ENCODE data around the gene HINT1. TPM values are rescaled to one million over a fixed set of nuclear protein-coding genes. Genes with fewer than 3 reads are reported as not detected.
"Not testable (repeated sequence)": the region's sequence is repeated elsewhere in the genome, so short reads cannot be mapped to it uniquely, and the experiment has no call there.

Gene HINT1
- total RNA-seq, 1 donor from 2014 or later, result 200 TPM

DNA sequence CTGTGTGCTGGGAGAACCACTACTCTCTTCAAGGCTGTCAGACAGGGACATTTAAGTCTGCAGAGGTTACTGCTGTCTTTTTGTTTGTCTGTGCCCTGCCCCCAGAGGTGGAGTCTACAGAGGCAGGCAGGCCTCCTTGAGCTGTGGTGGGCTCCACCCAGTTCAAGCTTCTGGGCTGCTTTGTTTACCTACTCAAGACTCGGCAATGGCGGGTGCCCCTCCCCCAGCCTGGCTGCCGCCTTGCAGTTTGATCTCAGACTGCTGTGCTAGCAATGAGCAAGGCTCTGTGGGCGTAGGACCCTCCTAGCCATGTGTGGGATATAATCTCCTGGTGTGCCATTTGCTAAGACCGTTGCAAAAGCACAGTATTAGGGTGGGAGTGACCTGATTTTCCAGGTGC is 26.6 kb downstream of the HINT1 start:
- intact Hi-C loops (cut with DNase I); ATAC-seq; DNase-seq (ENCODE audit: missing footprints): not testable (repeated sequence)

DNA sequence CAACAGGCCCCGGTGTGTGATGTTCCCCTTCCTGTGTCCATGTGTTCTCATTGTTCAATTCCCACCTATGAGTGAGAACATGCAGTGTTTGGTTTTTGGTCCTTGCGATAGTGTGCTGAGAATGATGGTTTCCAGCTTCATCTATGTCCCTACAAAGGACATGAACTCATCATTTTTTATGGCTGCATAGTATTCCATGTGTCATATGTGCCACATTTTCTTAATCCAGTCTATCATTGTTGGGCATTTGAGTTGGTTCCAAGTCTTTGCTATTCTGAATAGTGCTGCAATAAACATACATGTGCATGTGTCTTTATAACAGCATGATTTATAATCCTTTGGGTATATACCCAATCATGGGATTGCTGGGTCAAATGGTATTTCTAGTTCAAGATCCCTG is 32.0 kb downstream of the HINT1 start:
- ATAC-seq; intact Hi-C loops (cut with DNase I); DNase-seq (ENCODE audit: missing footprints): not testable (repeated sequence)

DNA sequence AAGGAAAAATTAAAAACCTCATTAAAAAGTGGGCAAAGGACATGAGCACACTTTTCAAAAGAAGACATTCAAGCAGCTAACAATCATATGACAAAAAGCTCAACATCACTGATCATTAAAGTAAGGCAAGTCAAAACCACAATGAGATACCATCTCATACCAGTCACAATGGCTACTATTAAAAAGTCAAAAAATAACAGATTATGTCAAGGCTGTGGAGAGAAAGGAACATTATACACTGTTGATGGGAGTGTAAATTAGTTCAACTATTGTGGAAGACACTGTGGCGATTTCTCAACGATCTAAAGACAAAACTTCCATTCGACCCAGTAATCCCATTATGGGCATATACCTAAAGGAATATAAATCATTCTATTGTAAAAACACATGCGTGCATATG is 35.8 kb downstream of the HINT1 start:
- DNase-seq (ENCODE audit: missing footprints) (no peak), ATAC-seq (no peak)
- intact Hi-C loops (cut with DNase I), result no loop called here

DNA sequence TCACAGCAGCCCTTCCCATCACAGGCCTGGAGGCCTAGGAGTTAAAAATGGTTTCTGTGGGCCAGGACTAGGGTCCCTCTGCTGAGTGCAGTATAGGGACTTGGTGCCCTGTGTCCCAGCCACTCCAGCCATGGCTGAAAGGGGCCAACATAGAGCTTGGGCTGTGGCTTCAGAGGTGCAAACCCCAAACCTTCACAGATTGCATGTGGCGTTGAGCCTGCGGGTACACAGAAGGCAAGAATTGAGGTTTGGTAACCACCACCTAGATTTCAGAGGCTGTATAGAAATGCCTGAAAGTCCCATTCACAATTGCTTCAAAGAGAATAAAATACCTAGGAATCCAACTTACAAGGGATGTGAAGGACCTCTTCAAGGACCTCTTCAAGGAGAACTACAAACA is 37.8 kb downstream of the HINT1 start:
- intact Hi-C loops (cut with DNase I); ATAC-seq: not testable (repeated sequence)

DNA sequence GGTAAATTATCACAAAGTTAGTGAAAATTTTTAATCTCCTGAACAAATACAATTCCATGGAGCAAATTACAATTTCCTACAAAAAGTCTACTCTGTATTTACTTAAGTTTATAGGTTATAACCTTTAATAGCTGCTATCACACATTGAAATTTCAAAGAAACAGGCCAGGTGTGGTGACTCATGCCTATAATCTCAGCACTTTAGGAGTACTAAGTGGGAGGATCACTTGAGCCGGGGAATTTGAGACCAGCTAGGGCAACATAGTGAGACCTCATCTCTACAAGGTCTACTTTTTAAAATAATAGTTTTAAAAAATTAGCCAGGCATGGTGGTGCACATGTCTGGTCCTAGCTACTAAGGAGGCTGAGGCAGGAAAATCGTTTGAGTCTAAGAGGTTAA is 50.3 kb downstream of the HINT1 start:
- no peak for DNase-seq (ENCODE audit: missing footprints)
- intact Hi-C loops (cut with DNase I), result loop anchor here (5.0 kb wide), 2 partner anchors 242 to 1342 kb away; no protein-coding TSS in a partner anchor
- no peak for ATAC-seq

More for the DNA sequence above, 37.8 kb downstream of the HINT1 start:
- DNase-seq (ENCODE audit: missing footprints), result not testable (repeated sequence)

DNA sequence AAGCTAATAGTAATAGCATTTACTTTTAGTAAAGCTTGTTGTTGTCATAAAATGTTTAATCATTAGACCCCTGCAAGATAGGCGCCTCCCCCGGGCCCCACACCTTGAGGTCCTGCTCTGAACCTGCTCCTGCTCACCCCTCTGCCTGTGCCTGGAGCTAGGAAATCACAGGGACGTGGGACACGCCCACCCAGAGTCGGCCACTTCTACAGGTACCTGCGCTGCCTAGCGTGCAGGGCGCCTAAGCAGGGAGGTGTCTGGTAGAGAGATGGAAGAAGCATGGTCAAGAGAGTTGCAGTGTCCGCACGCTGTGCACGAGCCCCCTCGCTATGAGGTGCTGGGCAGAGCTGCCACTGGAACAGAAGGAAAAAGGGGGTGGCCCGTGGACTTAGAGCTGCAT is 52.6 kb downstream of the HINT1 start:
- intact Hi-C loops (cut with DNase I), result loop anchor here (5.0 kb wide), 2 partner anchors 240 to 1340 kb away; no protein-coding TSS in a partner anchor
- DNase-seq (ENCODE audit: missing footprints) (no peak), ATAC-seq (no peak)

DNA sequence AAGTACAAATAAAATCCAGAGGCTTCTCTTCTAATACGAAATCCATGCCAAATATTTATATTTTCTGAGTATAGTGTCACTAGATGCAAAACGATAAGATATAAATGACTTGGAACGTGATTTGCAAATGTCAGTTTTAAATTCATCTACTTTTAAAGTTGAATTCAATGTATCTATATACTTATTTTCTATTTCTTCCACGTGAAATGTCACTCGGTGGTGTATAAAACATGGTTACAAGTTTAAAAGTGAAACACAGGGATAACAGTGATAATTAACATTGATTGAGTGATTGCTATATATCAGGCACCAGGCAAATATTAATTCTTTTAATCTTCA is 54.8 kb downstream of the HINT1 start:
- ATAC-seq (no peak), DNase-seq (ENCODE audit: missing footprints) (no peak)
- intact Hi-C loops (cut with DNase I), result loop anchor here (5.0 kb wide), 2 partner anchors 238 to 1338 kb away; no protein-coding TSS in a partner anchor

DNA sequence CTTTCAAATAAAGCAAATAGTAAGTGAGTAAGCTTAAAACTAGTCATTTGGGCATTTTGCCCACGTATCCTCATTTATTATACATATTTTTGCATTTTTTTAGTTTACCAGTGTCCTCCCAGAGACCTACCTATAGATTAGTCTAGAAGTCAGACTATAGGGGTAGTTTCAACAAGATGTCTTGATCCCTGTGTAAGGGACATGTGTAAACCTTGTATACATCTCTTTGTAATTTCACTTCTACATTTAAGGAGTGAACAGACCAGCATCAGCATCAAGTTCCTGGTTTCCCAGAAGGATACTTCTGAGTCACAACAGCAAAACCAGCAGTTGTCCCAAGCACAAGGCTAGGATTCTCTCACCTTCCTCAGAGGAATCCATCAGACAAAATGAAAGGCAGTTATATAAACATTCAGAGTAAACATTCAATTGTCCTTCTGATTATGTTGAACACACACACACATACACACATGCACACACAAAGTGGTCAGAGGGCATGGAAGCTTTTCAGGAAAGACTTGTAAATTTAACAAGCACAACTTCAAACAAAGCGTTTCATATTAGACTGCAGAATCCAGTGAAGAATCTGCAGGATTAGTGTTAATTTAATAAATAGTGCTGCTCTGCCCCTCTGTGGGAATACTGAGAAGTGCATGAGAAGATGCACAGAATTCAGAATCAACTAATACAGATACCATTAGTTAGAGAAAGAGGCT is 55.4 kb downstream of the HINT1 start:
- DNase-seq (ENCODE audit: missing footprints), result no peak
- intact Hi-C loops (cut with DNase I), result loop anchor here (5.0 kb wide), 2 partner anchors 237 to 1337 kb away; no protein-coding TSS in a partner anchor
- ATAC-seq, result no peak

Other genes starting within 250 kb of the HINT1 start
- gene LYRM7, start 5.7 kb upstream of the HINT1 start, total RNA-seq, result 26.9 TPM
- gene CDC42SE2, start 98.8 kb upstream of the HINT1 start, total RNA-seq, result 11.6 TPM